ENCODE results near the gene SND1. TPM values are rescaled to one million over a fixed set of nuclear protein-coding genes. Genes with fewer than 3 reads are reported as not detected.

The SND1 gene
- total and polyA plus RNA-seq, 2 of the 4 experiments (the other 2 are of a cell fraction): 154 to 294 TPM

- WGBS, 2 experiments (ENCODE audit: extremely low coverage in 2 of 2, insufficient read length in 1 of 2): no CpG with 5 or more reads among the region's 1 CpG
- H2AFZ ChIP-seq (replicated peaks; ENCODE audit: low read length, poor library complexity): no peak overlapping the region
- H3K9ac ChIP-seq (ENCODE audit: low read depth, low read length): no peak overlapping the region
- BruUV-seq (replicated peaks): no TSS peak
- H3K56ac ChIP-seq (ENCODE audit: extremely low read depth, insufficient read depth, low read length): no peak overlapping the region
- H4K5ac ChIP-seq (ENCODE audit: low read depth, low read length): no peak overlapping the region
- H2AK9ac ChIP-seq (replicated peaks; ENCODE audit: low read depth, low read length, poor library complexity): no peak overlapping the region
- DNase-seq (no peak), ATAC-seq (ENCODE audit: low read depth) (no peak)
- intact Hi-C loops (cut with micrococcal nuclease): no loop called here
- H3K4me2 ChIP-seq (ENCODE audit: low read depth, low read length): no peak overlapping the region
- H3K27ac ChIP-seq (ENCODE audit: insufficient read depth, low read length): no peak overlapping the region
- H4K20me1 ChIP-seq (ENCODE audit: insufficient read depth, low read length): peaks cover 26% of the 10 kb centered on the region
- POLR2A ChIA-PET (ENCODE audit: unreplicated experiment): no interaction called here
- H3K9me3 ChIP-seq (ENCODE audit: control insufficient read depth, insufficient read depth, low read length): no peaks in the 10 kb centered on the region
- no peak overlapping the region for H4K91ac ChIP-seq (ENCODE audit: insufficient read depth, low read depth, low read length)
- H3K9me1 ChIP-seq (ENCODE audit: insufficient read depth, low read length): peaks cover 6% of the 10 kb centered on the region; the same call in 1 of the 2 replicates
- H2BK120ac ChIP-seq (ENCODE audit: low read depth, low read length): no peak overlapping the region
- no peak overlapping the region for H4K8ac ChIP-seq (ENCODE audit: low read depth in 2 of 2, low read length in 2 of 2)
- in situ Hi-C loops (cut with MboI; ENCODE audit: low sequenced_read_pairs): no loop called here
- H3K4me3 ChIP-seq (ENCODE audit: insufficient read depth, low read depth, low read length): no peak overlapping the region
- H2BK15ac ChIP-seq (ENCODE audit: low read depth, low read length): no peak overlapping the region
- H2BK5ac ChIP-seq (ENCODE audit: low read depth, low read length, poor library complexity, severe bottlenecking): no peak overlapping the region
- no peak overlapping the region for H3K14ac ChIP-seq (replicated peaks; ENCODE audit: low read depth, low read length)
- no peak overlapping the region for H3K18ac ChIP-seq (ENCODE audit: low read depth, low read length)
- H3K23ac ChIP-seq (ENCODE audit: low read depth, low read length): no peak overlapping the region
- no peaks in the 10 kb centered on the region for H3K27me3 ChIP-seq (ENCODE audit: control insufficient read depth, insufficient read depth, low read length)
- H3K79me1 ChIP-seq (ENCODE audit: low read depth in 1 of 2, low read length in 2 of 2): peaks cover 23 to 63% of the 10 kb centered on the region in 2 experiments
- dilution Hi-C loops (cut with HindIII; ENCODE audit: low sequenced_read_pairs, unreplicated experiment): no loop called here
- peaks cover 4% of the 10 kb centered on the region for H3K36me3 ChIP-seq (ENCODE audit: control insufficient read depth, insufficient read depth, low read length)
- no peak overlapping the region for H3K4ac ChIP-seq (ENCODE audit: low read depth, low read length)
- H2AK5ac ChIP-seq (ENCODE audit: low read depth, low read length): no peak overlapping the region
- H3K4me1 ChIP-seq (ENCODE audit: control insufficient read depth, insufficient read depth, low read length): no peaks in the 10 kb centered on the region
- H2BK20ac ChIP-seq (ENCODE audit: low read depth, low read length): no peak overlapping the region
- no peak for TF ChIP-seq BHLHE40 (IDR thresholded peaks at IDR 0.05; ENCODE audit: low read depth, low read length)
- TF ChIP-seq MAZ (IDR thresholded peaks at IDR 0.05; ENCODE audit: borderline replicate concordance, low read depth, low read length): no peak
- TF ChIP-seq ELK1 (IDR thresholded peaks at IDR 0.05; ENCODE audit: borderline replicate concordance, low read depth, low read length): no peak
- TF ChIP-seq NFE2L2 (IDR thresholded peaks at IDR 0.05; ENCODE audit: low read depth, low read length): no peak
- CTCF ChIA-PET: no interaction called here
Measured at GRCh38 chr7:127858915-127859189, 206.9 kb downstream of the SND1 start.
